ENCODE measurements around the gene SFMBT2. TPM values are rescaled to one million over a fixed set of nuclear protein-coding genes. Genes with fewer than 3 reads are reported as not detected.

Gene SFMBT2
- total RNA-seq, 1 experiment from 2014 or later = 4.0 TPM

- no peak for DNase-seq (ENCODE audit: extremely low read depth, low read depth)
These were observed 38.3 kb downstream of the SFMBT2 start for GRCh38 chr10:7372504-7372903.

GRCh38 chr10:7370511-7370910 lies 40.3 kb downstream of the SFMBT2 start:
- no peak for DNase-seq (ENCODE audit: extremely low read depth, low read depth)

DNA sequence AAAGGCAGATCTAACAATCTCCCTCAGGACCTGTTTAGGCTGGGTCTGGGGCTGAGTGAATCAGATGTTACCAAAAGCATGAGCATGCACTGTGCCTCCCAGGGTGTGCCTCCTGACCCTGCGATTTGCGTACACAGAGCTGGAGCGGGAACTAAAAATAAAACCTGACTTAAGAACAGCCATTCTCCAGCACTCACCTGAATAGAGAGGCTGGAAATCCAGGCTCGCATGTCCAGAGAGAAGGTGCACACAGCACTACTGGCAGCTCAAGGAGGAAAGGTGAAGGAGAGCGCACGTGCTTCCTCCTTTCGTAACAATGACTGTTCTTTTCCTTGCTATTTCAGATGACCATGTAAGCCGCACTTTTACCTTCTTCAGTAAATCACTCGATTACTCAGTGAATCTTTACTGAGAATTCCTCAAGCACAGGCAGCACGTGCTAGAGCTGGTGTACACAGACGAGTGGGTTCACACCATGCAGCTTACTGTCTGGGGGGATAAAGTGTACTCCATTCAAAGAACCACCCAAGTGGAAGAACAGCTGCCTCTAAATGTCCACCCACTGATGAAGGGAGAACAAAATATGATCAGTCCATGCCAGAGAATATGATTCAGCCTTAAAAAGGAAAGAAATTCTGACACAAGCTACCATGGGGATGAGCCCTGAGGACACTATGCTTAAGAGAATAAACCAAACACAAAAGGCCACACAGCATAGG lies 45.6 kb downstream of the SFMBT2 start:
- DNase-seq (ENCODE audit: extremely low read depth, low read depth) = no peak

DNA sequence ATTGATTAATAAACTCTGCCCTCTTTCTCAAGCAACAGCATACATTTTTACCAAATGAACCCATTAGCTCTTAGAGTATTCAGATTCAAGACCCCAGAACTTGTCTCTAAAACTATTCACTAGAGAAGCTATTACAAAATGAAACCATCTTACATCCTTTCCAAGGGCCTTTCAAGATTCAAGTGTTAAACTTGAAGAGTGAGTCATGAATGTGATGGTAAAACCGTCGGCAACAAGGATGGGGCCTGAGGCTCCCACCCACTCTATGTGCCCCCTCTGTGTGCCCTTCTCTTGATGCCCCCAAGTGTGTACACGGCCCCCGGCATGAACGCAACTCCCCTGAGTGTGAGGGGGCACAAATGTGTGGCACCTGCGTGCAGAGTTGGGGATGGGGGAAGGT lies 46.4 kb downstream of the SFMBT2 start:
- no peak for DNase-seq (ENCODE audit: extremely low read depth, low read depth)

DNA sequence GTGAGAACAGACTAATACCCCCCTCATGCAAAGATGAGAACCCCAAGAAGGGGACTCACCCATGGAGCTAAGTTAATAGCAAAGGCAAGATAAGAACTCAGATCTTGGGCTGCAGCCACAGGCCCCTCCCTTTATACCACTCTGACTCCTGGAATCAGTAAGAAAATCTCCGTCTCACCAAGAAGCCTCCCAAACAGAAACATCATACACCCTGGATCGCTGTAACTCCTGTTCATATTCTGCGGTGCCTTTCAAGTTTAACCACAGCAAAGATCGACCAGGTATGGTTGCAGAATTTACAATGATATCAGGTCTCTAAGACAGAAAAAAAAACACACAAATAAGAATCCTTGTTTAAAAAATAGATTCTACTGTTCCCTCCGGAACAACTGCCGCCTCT lies 47.1 kb downstream of the SFMBT2 start:
- DNase-seq (ENCODE audit: extremely low read depth, low read depth) = no peak

GRCh38 chr10:7362471-7362870 lies 48.4 kb downstream of the SFMBT2 start:
- no peak for DNase-seq (ENCODE audit: extremely low read depth, low read depth)

GRCh38 chr10:7361316-7361715 lies 49.5 kb downstream of the SFMBT2 start:
- DNase-seq (ENCODE audit: extremely low read depth, low read depth) = no peak

DNA sequence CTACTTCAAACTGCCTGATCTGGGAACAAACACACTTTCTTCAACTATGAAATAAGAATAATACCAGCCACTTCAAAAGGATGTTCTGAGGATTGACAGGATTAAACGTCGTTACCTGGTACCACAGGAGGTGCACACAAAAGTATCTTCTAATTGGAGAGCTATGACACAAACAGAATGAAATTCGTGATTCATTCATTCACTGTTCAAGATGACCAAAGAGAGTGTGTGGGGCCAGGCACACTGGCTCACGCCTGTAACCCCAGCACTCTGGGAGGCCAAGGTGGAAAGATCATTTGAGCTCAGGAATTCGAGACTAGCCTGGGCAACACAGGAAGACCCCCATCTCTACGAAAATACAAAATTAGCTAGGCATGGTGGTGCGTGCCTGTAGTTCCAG lies 50.9 kb downstream of the SFMBT2 start:
- DNase-seq (ENCODE audit: extremely low read depth, low read depth) = no peak

DNA sequence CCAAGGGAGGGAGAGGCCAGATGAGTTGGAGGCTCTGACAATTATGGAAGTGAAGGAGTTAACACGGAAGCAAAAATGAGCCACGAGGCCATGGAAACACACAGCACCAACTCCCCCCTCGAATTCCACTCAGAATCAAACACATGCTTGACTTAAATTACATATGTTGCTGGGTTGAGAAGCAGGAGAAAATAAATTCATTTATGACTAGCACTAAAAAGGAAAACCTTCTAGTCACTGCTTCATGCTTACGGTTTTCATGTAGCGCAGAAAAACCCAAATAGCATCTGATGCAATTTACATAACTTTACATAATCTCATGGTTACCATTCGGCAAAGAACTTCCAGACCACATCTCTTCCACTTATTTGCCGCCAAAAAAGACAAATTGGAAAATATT lies 51.5 kb downstream of the SFMBT2 start:
- DNase-seq (ENCODE audit: extremely low read depth, low read depth) = no peak

- DNase-seq (ENCODE audit: extremely low read depth, low read depth) = no peak
These were observed 53.6 kb downstream of the SFMBT2 start for GRCh38 chr10:7357193-7357592.

- DNase-seq (ENCODE audit: extremely low read depth, low read depth) = peak; percentile 36
These were observed 56.3 kb downstream of the SFMBT2 start for GRCh38 chr10:7354330-7355047.

DNA sequence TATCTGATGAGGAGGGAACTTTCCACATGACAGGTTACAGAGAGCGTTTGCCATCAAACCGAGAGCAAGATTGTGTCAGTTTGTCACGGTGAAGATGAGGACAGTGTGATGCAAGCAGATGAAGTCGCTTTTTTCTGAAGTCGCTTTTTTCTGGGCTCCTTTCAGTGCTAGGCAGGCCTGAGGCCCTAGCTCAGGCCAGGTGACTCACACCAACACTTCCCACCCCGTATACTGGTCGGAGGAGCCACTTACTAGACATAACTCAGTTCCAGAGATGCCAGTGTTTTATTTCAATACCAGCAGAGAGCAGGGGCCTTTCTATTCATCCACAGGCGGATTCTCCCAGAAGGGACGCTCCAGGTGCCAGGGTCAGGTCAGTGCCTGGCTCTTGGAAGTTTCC lies 58.9 kb downstream of the SFMBT2 start:
- no peak for DNase-seq (ENCODE audit: extremely low read depth, low read depth)

DNA sequence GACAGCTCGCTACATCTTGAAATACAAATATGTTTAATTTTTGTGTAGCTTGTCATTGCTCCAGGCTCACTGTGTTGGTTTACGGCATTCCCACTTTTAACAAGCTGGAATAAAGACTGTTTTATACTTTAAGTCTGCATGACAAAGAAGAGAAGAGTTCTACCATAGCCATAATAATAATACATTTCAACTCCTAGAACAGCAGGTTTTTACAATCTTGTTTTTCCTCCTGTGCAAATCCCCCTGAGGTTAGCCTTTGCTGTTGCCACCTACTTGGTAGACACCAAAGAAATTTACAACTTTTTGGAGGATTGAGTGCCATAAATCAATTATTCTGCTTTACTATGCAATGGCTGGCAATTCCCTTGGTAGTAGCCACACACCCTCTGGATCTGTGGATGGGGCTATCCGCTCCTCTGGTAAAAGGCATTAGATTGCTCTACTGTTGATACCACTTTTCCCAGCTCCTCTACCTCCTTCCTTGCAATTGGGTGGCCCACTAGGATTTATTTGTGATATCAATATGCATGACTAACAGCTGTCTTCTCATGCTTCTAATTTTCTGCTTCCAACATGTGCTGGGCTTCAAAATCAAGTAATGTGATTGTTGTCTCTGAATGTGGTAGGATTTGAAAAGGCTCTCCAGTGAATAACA lies 60.2 kb downstream of the SFMBT2 start:
- no peak for DNase-seq (ENCODE audit: extremely low read depth, low read depth)

DNA sequence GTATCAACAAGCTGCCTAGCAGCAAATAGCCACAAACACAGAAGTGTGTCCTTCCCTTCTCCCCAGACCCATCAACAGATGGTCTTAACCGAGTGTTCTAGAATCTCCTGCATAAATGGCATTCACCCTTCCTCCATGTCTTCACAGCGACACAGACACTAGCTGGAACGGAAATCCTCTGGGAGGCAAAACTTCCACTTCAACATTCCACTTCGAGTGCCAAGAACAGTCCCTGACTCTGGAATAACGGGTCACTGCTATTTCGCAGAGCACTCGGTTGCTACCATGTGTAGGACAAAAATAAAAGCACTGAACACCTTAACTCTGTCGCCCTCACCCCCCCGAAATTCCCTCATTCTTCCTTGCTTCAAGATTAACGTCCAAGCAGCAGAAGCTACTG lies 65.1 kb downstream of the SFMBT2 start:
- DNase-seq (ENCODE audit: extremely low read depth, low read depth) = no peak

GRCh38 chr10:7343040-7343439 lies 67.8 kb downstream of the SFMBT2 start:
- no peak for DNase-seq (ENCODE audit: extremely low read depth, low read depth)

DNA sequence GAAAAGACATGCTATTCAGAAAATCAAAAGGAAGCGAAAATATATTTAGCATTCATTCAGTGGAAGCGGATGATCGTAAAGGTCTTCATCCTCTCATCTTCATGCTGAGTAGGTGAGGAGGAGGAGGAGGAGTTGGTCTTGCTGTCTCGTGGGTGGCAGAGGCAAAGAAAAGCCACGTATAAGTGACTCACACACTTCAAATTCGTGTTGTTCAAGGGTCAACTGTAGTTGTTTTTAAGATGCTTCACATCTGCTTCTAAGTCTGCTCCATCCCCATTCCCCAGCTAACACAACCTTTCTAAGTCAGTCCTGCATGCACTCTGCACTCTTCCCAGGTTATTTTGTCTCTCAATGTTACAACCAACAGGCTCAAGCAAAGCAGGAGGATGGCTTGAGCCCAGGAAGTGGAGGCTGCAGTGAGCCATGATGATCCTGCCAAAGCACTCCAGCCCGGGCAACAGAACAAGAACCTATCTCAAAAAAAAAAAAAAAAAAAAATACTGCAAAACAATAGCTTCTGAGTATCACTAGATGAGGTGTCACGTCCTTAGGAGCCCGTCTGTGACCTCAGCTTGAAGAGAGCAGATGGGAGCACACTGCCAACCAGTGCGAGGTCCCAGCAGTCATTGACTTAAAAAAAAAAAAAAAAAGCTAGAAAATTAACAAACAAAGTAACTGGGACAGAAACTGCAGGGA lies 70.5 kb downstream of the SFMBT2 start:
- DNase-seq (ENCODE audit: extremely low read depth, low read depth) = no peak

GRCh38 chr10:7339510-7339909 lies 71.3 kb downstream of the SFMBT2 start:
- no peak for DNase-seq (ENCODE audit: extremely low read depth, low read depth)

- DNase-seq (ENCODE audit: extremely low read depth, low read depth) = no peak
These were observed 72.4 kb downstream of the SFMBT2 start for GRCh38 chr10:7338469-7338868.

GRCh38 chr10:7337431-7338171 lies 73.2 kb downstream of the SFMBT2 start:
- no peak for DNase-seq (ENCODE audit: extremely low read depth, low read depth)

DNA sequence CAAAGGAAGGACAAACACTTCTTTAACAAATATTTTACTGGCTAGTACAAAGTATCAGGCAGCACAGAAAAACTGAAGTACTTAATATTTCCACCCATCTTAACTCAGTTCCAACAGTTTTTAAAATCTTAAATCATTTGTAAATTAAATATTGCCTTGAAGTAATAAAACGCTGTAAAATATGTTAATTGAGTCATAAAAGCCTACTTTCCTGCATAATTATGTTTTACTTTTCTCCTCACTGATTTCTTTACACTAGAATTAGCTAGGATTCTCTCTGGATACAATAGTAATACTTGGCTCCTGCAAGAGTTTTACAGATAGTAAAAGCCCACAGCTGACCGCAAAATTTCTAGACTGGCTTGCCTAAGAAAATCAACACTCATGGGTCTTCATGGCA lies 74.9 kb downstream of the SFMBT2 start:
- DNase-seq (ENCODE audit: extremely low read depth, low read depth) = no peak

DNA sequence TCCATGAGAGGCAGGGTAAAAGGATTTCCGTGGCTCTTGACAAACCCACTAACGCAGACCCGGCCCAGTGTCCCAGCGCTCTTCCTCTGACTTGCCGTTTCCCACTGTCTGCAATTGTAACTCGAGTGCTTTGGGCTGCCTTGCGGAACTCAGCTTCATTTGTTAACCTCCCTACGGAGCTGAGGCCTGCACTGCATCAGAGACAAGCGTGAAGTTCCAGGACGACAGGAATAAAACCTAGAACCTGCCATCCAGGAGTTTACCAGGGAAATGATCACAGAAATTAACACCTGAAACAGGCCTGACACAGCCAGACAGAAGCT lies 76.2 kb downstream of the SFMBT2 start:
- no peak for DNase-seq (ENCODE audit: extremely low read depth, low read depth)
